HFF-Myc (cell line): ENCODE measurements around the gene PKN3.

Source experiments
- DNase-seq: peaks from one replicate; pipeline ENCODE4 v3.0.0-alpha.2; 2011; ENCODE audit warnings: low read depth; ENCODE audit errors: extremely low read depth
- H3K4me3 ChIP-seq: replicated peaks from 2 replicates; pipeline ENCODE4 v1.5.1; 2011; ENCODE audit warnings: low read depth, mild to moderate bottlenecking, control low read depth, low read length
- CTCF ChIP-seq: IDR thresholded peaks from 2 replicates; pipeline ENCODE4 v1.5.1; 2012; ENCODE audit warnings: mild to moderate bottlenecking, low read depth, low read length, control low read depth; ENCODE audit errors: missing control alignments

PKN3 gene

GRCh38 chr9:128718475-128718874 lies 16.2 kb downstream of the PKN3 start:
- DNase-seq, result no peak
- no peak for TF ChIP-seq CTCF
- no peak overlapping the region for H3K4me3 ChIP-seq

- TF ChIP-seq CTCF, result no peak
- no peak overlapping the region for H3K4me3 ChIP-seq
- DNase-seq, result no peak
These were observed 17.8 kb downstream of the PKN3 start for GRCh38 chr9:128719919-128720605.

- H3K4me3 ChIP-seq, result no peak overlapping the region
- no peak for TF ChIP-seq CTCF
- DNase-seq, result no peak
These were observed 18.7 kb downstream of the PKN3 start for GRCh38 chr9:128720841-128721486.

- no peak for TF ChIP-seq CTCF
- H3K4me3 ChIP-seq, result no peak overlapping the region
- no peak for DNase-seq
These were observed 19.2 kb downstream of the PKN3 start for GRCh38 chr9:128721487-128722010.

- no peak for DNase-seq
- no peak for TF ChIP-seq CTCF
- H3K4me3 ChIP-seq, result peak overlapping the region; percentile 52; the same call in 1 of the 2 replicates
These were observed 20.4 kb downstream of the PKN3 start for GRCh38 chr9:128722380-128723351.

- DNase-seq, result no peak
- H3K4me3 ChIP-seq, result peak overlapping the region; percentile 52
- TF ChIP-seq CTCF, result no peak
These were observed 21.1 kb downstream of the PKN3 start for GRCh38 chr9:128723352-128723865.
